Tibial nerve (tissue), 4 donors: ENCODE results near the gene SLC1A3. TPM values are rescaled to one million over a fixed set of nuclear protein-coding genes. Genes with fewer than 3 reads are reported as not detected.
"Not testable (repeated sequence)": the region's sequence is repeated elsewhere in the genome, so short reads cannot be mapped to it uniquely, and the experiment has no call there.

Experiments
- DNase-seq, 2 donors: peaks; one replicate each; pipeline ENCODE4 v3.0.0-alpha.2; 2019; ENCODE audit warnings: low spot score in 2 of 2
- H3K27ac ChIP-seq, 4 donors: fragments of 200-600 bp; sonication (generic) in 3 of 4; one replicate each; pipeline ENCODE4 v1.5.1; 2017 to 2019; ENCODE audit warnings: mild to moderate bottlenecking in 1 of 4
- H3K27me3 ChIP-seq, 2 donors: fragments of 200-600 bp; sonication (generic) in 1 of 2; one replicate each; pipeline versions ENCODE4 v1.5.1 to v1.6.0; 2017 to 2019
- H3K36me3 ChIP-seq, 3 donors: fragments of 200-600 bp; sonication (generic); one replicate each; pipeline ENCODE4 v1.5.1; 2018 to 2019
- H3K4me1 ChIP-seq, 4 donors: fragments of 200-600 bp; sonication (generic) in 3 of 4; one replicate each; pipeline ENCODE4 v1.5.1; 2017 to 2019
- H3K4me3 ChIP-seq, 4 donors: fragments of 200-600 bp; sonication (generic) in 3 of 4; one replicate each; pipeline ENCODE4 v1.5.1; 2017 to 2019; ENCODE audit warnings: mild to moderate bottlenecking in 1 of 4, moderate library complexity in 1 of 4
- H3K9me3 ChIP-seq, 4 donors: fragments of 200-600 bp; sonication (generic) in 3 of 4; one replicate each; pipeline ENCODE4 v1.5.1; 2017 to 2019
- CTCF ChIP-seq, 5 experiments: fragments of 200-600 bp in 3 of 5; fragments of 450-650 bp in 2 of 5; sonication (generic) in 3 of 5; IDR thresholded peaks; one replicate each; pipeline ENCODE4 v1.5.1; 2016 to 2019; ENCODE audit warnings: antibody characterized with exemption in 5 of 5, mild to moderate bottlenecking in 3 of 5, moderate library complexity in 2 of 5
- EP300 ChIP-seq, 2 donors: sonication (generic); formaldehyde crosslinking; IDR thresholded peaks; one replicate each; pipeline ENCODE4 v1.6.1; 2017; ENCODE audit warnings: antibody characterized with exemption in 2 of 2, mild to moderate bottlenecking in 1 of 2
- POLR2A ChIP-seq, 2 donors: fragments of 450-650 bp; IDR thresholded peaks; one replicate each; pipeline ENCODE4 v1.6.1; 2017; ENCODE audit warnings: antibody characterized with exemption in 2 of 2, mild to moderate bottlenecking in 2 of 2, moderate library complexity in 2 of 2
- WGBS, 2 donors: methylation state at CpG; one replicate each; pipeline ENCODE4 v1.1.5; 2018; 5-methylcytosine and 5-hydroxymethylcytosine counted together
- total RNA-seq, 4 donors: library from RNA; depleted of rRNA; stranded (reverse); fragments of >200 nt; gene quantifications; one replicate each; pipeline ENCODE4 v1.1.0, GENCODE V29; 2016

SLC1A3 gene
- total RNA-seq, 4 donors from 2014 or later: 22.0 to 123 (median 75.0) TPM

DNA sequence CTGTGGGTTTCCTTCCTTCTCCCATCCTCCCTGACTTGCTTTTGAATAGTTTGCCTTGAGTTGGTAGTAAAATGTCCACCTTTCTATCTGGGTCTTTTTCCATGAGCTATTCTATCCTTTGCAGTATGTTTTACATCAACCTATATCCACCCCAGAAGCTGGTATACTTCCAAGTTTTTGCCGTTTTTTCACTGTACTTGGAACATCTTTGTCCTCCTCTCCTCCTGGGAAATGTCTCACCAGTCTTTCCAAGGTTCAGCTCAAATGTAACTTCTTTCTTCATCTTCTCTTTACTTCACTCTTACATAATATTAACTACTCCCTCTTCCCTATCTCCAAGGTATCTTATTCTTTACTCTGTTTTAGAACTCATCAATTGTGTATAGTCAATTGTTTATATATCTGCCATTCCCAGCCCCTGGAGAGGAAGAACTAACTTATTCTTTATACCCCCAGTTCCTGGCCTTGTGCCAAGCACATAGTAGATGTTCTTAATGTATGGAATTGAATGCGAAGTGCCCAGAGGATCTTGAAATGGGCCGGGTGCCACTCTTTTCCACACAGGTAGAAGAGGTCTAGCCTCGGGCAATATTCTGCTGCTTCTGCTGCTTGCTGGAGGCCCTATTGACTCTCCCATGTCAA lies 34.9 kb upstream of the SLC1A3 start:
- Histone ChIP-seq H3K9me3 (no peaks in the 10 kb centered on the region), H3K4me1 (peaks cover 0 to 13% (median 0%) of the 10 kb centered on the region in 4 donors), H3K27me3 (no peaks in the 10 kb centered on the region), H3K27ac (no peak overlapping the region), H3K4me3 (no peak overlapping the region), H3K36me3 (no peaks in the 10 kb centered on the region)
- DNase-seq: no peak
- TF ChIP-seq CTCF (IDR thresholded peaks at IDR 0.05) (no peak), POLR2A (IDR thresholded peaks at IDR 0.05) (no peak), EP300 (IDR thresholded peaks at IDR 0.05) (no peak)
- 74 to 87% methylated on average over 4 of the region's 4 CpGs for WGBS, 2 donors

DNA sequence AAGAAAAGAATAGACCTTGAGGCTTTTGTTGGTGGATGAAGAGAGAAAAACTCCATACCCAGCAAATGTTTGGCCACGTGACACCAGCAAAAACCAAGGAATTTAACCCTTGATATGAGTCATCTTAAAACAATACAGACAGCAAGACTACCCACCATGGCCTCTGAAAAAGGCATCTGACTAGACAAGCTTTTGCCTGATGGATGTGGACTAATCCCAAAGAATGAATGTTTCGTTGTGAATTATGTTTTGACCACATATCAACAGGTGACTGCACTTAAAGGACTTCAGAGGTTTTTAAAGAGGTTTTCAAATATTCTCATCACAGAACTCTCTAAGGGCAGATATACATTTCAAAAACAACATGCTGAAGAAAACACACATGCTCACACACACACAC lies 33.0 kb upstream of the SLC1A3 start:
- Histone ChIP-seq H3K36me3 (no peaks in the 10 kb centered on the region), H3K27me3 (no peaks in the 10 kb centered on the region), H3K4me3 (no peak overlapping the region), H3K4me1 (peaks cover 0 to 13% (median 0%) of the 10 kb centered on the region in 4 donors), H3K9me3 (no peaks in the 10 kb centered on the region), H3K27ac (no peak overlapping the region)
- DNase-seq: no peak
- 46 to 54% methylated on average over 2 of the region's 2 CpGs for WGBS, 2 donors
- TF ChIP-seq POLR2A (IDR thresholded peaks at IDR 0.05) (no peak), EP300 (IDR thresholded peaks at IDR 0.05) (no peak), CTCF (IDR thresholded peaks at IDR 0.05) (no peak)

GRCh38 chr5:36575361-36575781 lies 31.0 kb upstream of the SLC1A3 start:
- no peaks in the 10 kb centered on the region for H3K9me3 ChIP-seq
- H3K4me1 ChIP-seq: peaks cover 0 to 2% (median 0%) of the 10 kb centered on the region in 4 donors
- H3K27ac ChIP-seq: no peak overlapping the region
- H3K4me3 ChIP-seq: no peak overlapping the region
- DNase-seq: no peak
- H3K27me3 ChIP-seq: no peaks in the 10 kb centered on the region
- TF ChIP-seq EP300 (IDR thresholded peaks at IDR 0.05) (no peak), CTCF (IDR thresholded peaks at IDR 0.05) (no peak), POLR2A (IDR thresholded peaks at IDR 0.05) (no peak)
- 30 to 31% methylated on average over 4 of the region's 4 CpGs for WGBS, 2 donors
- H3K36me3 ChIP-seq: no peaks in the 10 kb centered on the region

- no peak for DNase-seq
- WGBS, 2 donors: 77 to 79% methylated on average over 2 of the region's 2 CpGs
- TF ChIP-seq CTCF (IDR thresholded peaks at IDR 0.05): no peak
- no peak for TF ChIP-seq EP300 (IDR thresholded peaks at IDR 0.05)
- no peak for TF ChIP-seq POLR2A (IDR thresholded peaks at IDR 0.05)
- no peaks in the 10 kb centered on the region for H3K4me1 ChIP-seq
- H3K27me3 ChIP-seq: no peaks in the 10 kb centered on the region
- no peaks in the 10 kb centered on the region for H3K36me3 ChIP-seq
- H3K27ac ChIP-seq: no peak overlapping the region
- no peaks in the 10 kb centered on the region for H3K9me3 ChIP-seq
- no peak overlapping the region for H3K4me3 ChIP-seq
These were observed 29.7 kb upstream of the SLC1A3 start for GRCh38 chr5:36576721-36577120.

- not testable (repeated sequence) for H3K36me3 ChIP-seq, H3K27ac ChIP-seq, H3K4me3 ChIP-seq, H3K9me3 ChIP-seq, H3K27me3 ChIP-seq, DNase-seq, H3K4me1 ChIP-seq
These were observed 26.5 kb upstream of the SLC1A3 start for GRCh38 chr5:36579858-36580257.

DNA sequence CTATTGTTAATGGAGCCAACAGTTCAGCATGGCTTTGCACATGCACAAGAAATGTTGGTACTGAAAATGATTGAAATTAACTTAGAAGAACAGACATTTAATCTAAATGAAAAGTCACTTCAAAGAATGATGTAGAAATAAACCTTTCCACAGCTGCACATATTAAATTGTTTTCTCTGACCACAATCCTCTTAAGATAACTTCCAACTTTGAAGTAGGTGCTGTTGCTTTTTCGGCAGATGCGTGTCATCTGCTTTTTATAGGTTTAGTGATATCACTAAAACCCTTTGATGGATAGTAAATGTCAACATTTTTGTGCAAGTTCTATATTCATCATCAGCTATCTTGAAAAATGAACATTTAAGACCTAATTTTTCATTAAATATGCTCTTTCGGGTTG lies 25.3 kb upstream of the SLC1A3 start:
- no peak for DNase-seq
- H3K4me3 ChIP-seq: no peak overlapping the region
- no peaks in the 10 kb centered on the region for H3K27me3 ChIP-seq
- no peaks in the 10 kb centered on the region for H3K9me3 ChIP-seq
- TF ChIP-seq EP300 (IDR thresholded peaks at IDR 0.05) (no peak), CTCF (IDR thresholded peaks at IDR 0.05) (no peak), POLR2A (IDR thresholded peaks at IDR 0.05) (no peak)
- no peak overlapping the region for H3K27ac ChIP-seq
- no peaks in the 10 kb centered on the region for H3K4me1 ChIP-seq
- no peaks in the 10 kb centered on the region for H3K36me3 ChIP-seq
- WGBS, 2 donors: 80 to 87% methylated on average over 3 of the region's 3 CpGs
